Mesenchymal stem cell (in vitro differentiated cells and primary cell): ENCODE results near the gene GPR161.

Source experiments
- DNase-seq: peaks from one replicate; pipeline ENCODE4 v3.0.0-alpha.2; 2013
- H2AFZ ChIP-seq: one replicate; pipeline ENCODE4 v1.6.1; 2013; ENCODE audit warnings: low read depth, mild to moderate bottlenecking, control low read depth, inconsistent platforms, low read length, moderate library complexity
- H2AK5ac ChIP-seq: 2 replicates; pipeline ENCODE4 v1.6.1; 2013; ENCODE audit warnings: low read length, moderate library complexity, mild to moderate bottlenecking, inconsistent platforms; ENCODE audit not compliant: severe bottlenecking
- H2BK120ac ChIP-seq: one replicate; pipeline ENCODE4 v1.6.1; 2013; ENCODE audit warnings: low read depth, mild to moderate bottlenecking, inconsistent platforms, low read length, moderate library complexity
- H2BK12ac ChIP-seq, 2 experiments: one replicate each; pipeline ENCODE4 v1.6.1; 2013; ENCODE audit warnings: inconsistent platforms in 2 of 2, low read length in 2 of 2, mild to moderate bottlenecking in 2 of 2, moderate library complexity in 2 of 2, control low read depth in 1 of 2
- H2BK15ac ChIP-seq: one replicate; pipeline ENCODE4 v1.6.1; 2013; ENCODE audit warnings: mild to moderate bottlenecking, low read depth, inconsistent platforms; ENCODE audit not compliant: poor library complexity, severe bottlenecking
- H2BK5ac ChIP-seq: 2 replicates; pipeline ENCODE4 v1.6.1; 2013; ENCODE audit warnings: low read depth, mild to moderate bottlenecking, low read length, control low read depth, inconsistent platforms; ENCODE audit not compliant: poor library complexity, severe bottlenecking
- H3K14ac ChIP-seq, 2 experiments: one replicate each; pipeline ENCODE4 v1.6.1; 2013; ENCODE audit warnings: inconsistent platforms in 2 of 2, low read length in 2 of 2, control low read depth in 1 of 2, mild to moderate bottlenecking in 1 of 2, moderate library complexity in 1 of 2
- H3K18ac ChIP-seq, 2 experiments: one replicate each; pipeline ENCODE4 v1.6.1; 2013; ENCODE audit warnings: inconsistent platforms in 2 of 2, low read length in 2 of 2, control low read depth in 1 of 2, low read depth in 1 of 2, mild to moderate bottlenecking in 1 of 2
- H3K23ac ChIP-seq, 2 experiments: one replicate each; pipeline ENCODE4 v1.6.1; 2013; ENCODE audit warnings: inconsistent platforms in 2 of 2, low read length in 2 of 2, mild to moderate bottlenecking in 2 of 2, moderate library complexity in 2 of 2, control low read depth in 1 of 2
- H3K27ac ChIP-seq: 2 replicates; pipeline ENCODE4 v1.5.1; 2013; ENCODE audit warnings: mild to moderate bottlenecking, moderate library complexity, low read length, control low read depth, inconsistent platforms; ENCODE audit not compliant: poor library complexity, severe bottlenecking
- H3K27me3 ChIP-seq, 2 experiments: 2 replicates each; pipeline versions ENCODE4 v1.6.1 to v1.7.0; 2013; ENCODE audit warnings: low read length in 2 of 2, mild to moderate bottlenecking in 2 of 2, moderate library complexity in 2 of 2, control low read depth in 1 of 2, inconsistent platforms in 1 of 2; ENCODE audit not compliant: control insufficient read depth in 1 of 2, insufficient read depth in 1 of 2
- H3K36me3 ChIP-seq, 2 experiments: 2 replicates each; pipeline versions ENCODE4 v1.6.1 to v1.7.0; 2013; ENCODE audit warnings: low read length in 2 of 2, control low read depth in 1 of 2, inconsistent platforms in 1 of 2, low read depth in 1 of 2, mild to moderate bottlenecking in 1 of 2; ENCODE audit not compliant: insufficient read depth in 2 of 2, control insufficient read depth in 1 of 2
- H3K4ac ChIP-seq, 2 experiments: one replicate each; pipeline ENCODE4 v1.6.1; 2013; ENCODE audit warnings: inconsistent platforms in 2 of 2, low read length in 2 of 2, mild to moderate bottlenecking in 2 of 2, moderate library complexity in 2 of 2, control low read depth in 1 of 2, low read depth in 1 of 2
- H3K4me1 ChIP-seq: 2 replicates; pipeline ENCODE4 v1.6.1; 2013; ENCODE audit warnings: low read depth, low read length, control low read depth; ENCODE audit not compliant: control insufficient read depth, insufficient read depth
- H3K4me2 ChIP-seq: 2 replicates; pipeline ENCODE4 v1.6.1; 2013; ENCODE audit warnings: low read length, mild to moderate bottlenecking, inconsistent platforms; ENCODE audit not compliant: poor library complexity, severe bottlenecking
- H3K4me3 ChIP-seq, 2 experiments: 2 replicates each; pipeline versions ENCODE4 v1.5.1 to v1.7.0; 2013; ENCODE audit warnings: low read length in 2 of 2, mild to moderate bottlenecking in 2 of 2, control low read depth in 1 of 2, low read depth in 1 of 2; ENCODE audit not compliant: insufficient read depth in 1 of 2
- H3K79me1 ChIP-seq: replicated peaks from 2 replicates; pipeline ENCODE4 v1.6.1; 2013; ENCODE audit warnings: mild to moderate bottlenecking, control low read depth, low read length, inconsistent platforms; ENCODE audit not compliant: poor library complexity, severe bottlenecking
- H3K9ac ChIP-seq: 2 replicates; pipeline ENCODE4 v1.7.0; 2013; ENCODE audit warnings: mild to moderate bottlenecking, low read length, moderate library complexity
- H3K9me3 ChIP-seq: 2 replicates; pipeline ENCODE4 v1.7.0; 2013; ENCODE audit warnings: mild to moderate bottlenecking, low read length; ENCODE audit not compliant: control insufficient read depth
- H4K8ac ChIP-seq: one replicate; pipeline ENCODE4 v1.6.1; 2013; ENCODE audit warnings: inconsistent platforms, mild to moderate bottlenecking, low read length, moderate library complexity
- H4K91ac ChIP-seq: one replicate; pipeline ENCODE4 v1.6.1; 2013; ENCODE audit warnings: mild to moderate bottlenecking, low read length, inconsistent platforms
- WGBS: methylation state at CpG from one replicate; pipeline ENCODE4 v1.1.7; 2013; ENCODE audit warnings: mixed read lengths; 5-methylcytosine and 5-hydroxymethylcytosine counted together

The GPR161 gene

GRCh38 chr1:168112673-168113305 lies 23.9 kb downstream of the GPR161 start:
- Histone ChIP-seq H2BK15ac (no peak overlapping the region), H4K91ac (no peak overlapping the region), H2BK120ac (no peak overlapping the region), H3K14ac (no peak overlapping the region), H3K4me3 (no peak overlapping the region), H3K27me3 (no peaks in the 10 kb centered on the region), H3K4ac (peak overlapping the region in 1 of 2 experiments; percentile 2), H3K18ac (peak overlapping the region; percentile 11 to 39), H3K4me1 (peaks cover 5% of the 10 kb centered on the region), H2BK12ac (no peak overlapping the region), H2BK5ac (no peak overlapping the region), H2AK5ac (no peak overlapping the region), H3K9ac (no peak overlapping the region), H3K36me3 (peaks cover 0 to 3% of the 10 kb centered on the region in 2 experiments), H3K23ac (no peak overlapping the region), H2AFZ (no peak overlapping the region), H3K27ac (peak overlapping the region; percentile 89), H3K9me3 (no peaks in the 10 kb centered on the region), H3K4me2 (no peak overlapping the region), H3K79me1 (peaks cover 37% of the 10 kb centered on the region), H4K8ac (peak overlapping the region; percentile 13)
- peak; percentile 69 for DNase-seq
- 97% methylated on average over 6 of the region's 6 CpGs for WGBS

GRCh38 chr1:168110896-168111545 lies 25.7 kb downstream of the GPR161 start:
- Histone ChIP-seq H2AK5ac (no peak overlapping the region), H2BK5ac (no peak overlapping the region), H4K91ac (no peak overlapping the region), H4K8ac (no peak overlapping the region), H3K9me3 (no peaks in the 10 kb centered on the region), H3K27me3 (no peaks in the 10 kb centered on the region), H3K79me1 (peaks cover 34% of the 10 kb centered on the region), H3K4me2 (no peak overlapping the region), H3K4ac (no peak overlapping the region), H2BK12ac (no peak overlapping the region), H2BK15ac (no peak overlapping the region), H3K23ac (no peak overlapping the region), H3K14ac (no peak overlapping the region), H3K18ac (no peak overlapping the region), H3K4me1 (peaks cover 5% of the 10 kb centered on the region), H3K4me3 (no peak overlapping the region), H3K36me3 (no peaks in the 10 kb centered on the region), H3K27ac (no peak overlapping the region), H3K9ac (no peak overlapping the region), H2BK120ac (no peak overlapping the region), H2AFZ (no peak overlapping the region)
- no peak for DNase-seq
- WGBS = 85% methylated on average over 6 of the region's 7 CpGs

GRCh38 chr1:168106274-168106673 lies 30.5 kb downstream of the GPR161 start:
- Histone ChIP-seq H2BK12ac (no peak overlapping the region), H4K8ac (peak overlapping the region; percentile 7), H3K27ac (no peak overlapping the region), H3K79me1 (peaks cover 35% of the 10 kb centered on the region), H3K4ac (no peak overlapping the region), H3K14ac (no peak overlapping the region), H2BK5ac (no peak overlapping the region), H4K91ac (no peak overlapping the region), H2BK15ac (no peak overlapping the region), H2AFZ (no peak overlapping the region), H2BK120ac (no peak overlapping the region), H3K36me3 (peaks cover 11 to 17% of the 10 kb centered on the region in 2 experiments), H3K9ac (no peak overlapping the region), H2AK5ac (no peak overlapping the region), H3K23ac (no peak overlapping the region), H3K4me3 (no peak overlapping the region), H3K18ac (no peak overlapping the region), H3K4me1 (no peaks in the 10 kb centered on the region), H3K27me3 (no peaks in the 10 kb centered on the region), H3K9me3 (no peaks in the 10 kb centered on the region), H3K4me2 (no peak overlapping the region)
- WGBS = 87% methylated on average over 8 of the region's 8 CpGs
- DNase-seq = no peak

GRCh38 chr1:168105846-168106245 lies 30.9 kb downstream of the GPR161 start:
- Histone ChIP-seq H3K4me1 (no peaks in the 10 kb centered on the region), H2BK12ac (no peak overlapping the region), H3K23ac (no peak overlapping the region), H4K91ac (no peak overlapping the region), H2AFZ (no peak overlapping the region), H3K18ac (no peak overlapping the region), H4K8ac (no peak overlapping the region), H3K9me3 (no peaks in the 10 kb centered on the region), H3K79me1 (peaks cover 31% of the 10 kb centered on the region), H3K36me3 (peaks cover 11 to 19% of the 10 kb centered on the region in 2 experiments), H2BK15ac (no peak overlapping the region), H2BK5ac (no peak overlapping the region), H3K27me3 (no peaks in the 10 kb centered on the region), H3K14ac (no peak overlapping the region), H3K4me2 (no peak overlapping the region), H2BK120ac (no peak overlapping the region), H3K4me3 (no peak overlapping the region), H3K27ac (no peak overlapping the region), H3K9ac (no peak overlapping the region), H3K4ac (no peak overlapping the region), H2AK5ac (no peak overlapping the region)
- 91% methylated on average over 6 of the region's 6 CpGs for WGBS
- no peak for DNase-seq
